Fibroblast of peridontal ligament (primary cell): ENCODE results near the gene NFYA.

Experiments used
- DNase-seq: peaks from one replicate; pipeline ENCODE4 v3.0.0-alpha.2; 2010; ENCODE audit errors: extremely low read depth

NFYA gene

DNA sequence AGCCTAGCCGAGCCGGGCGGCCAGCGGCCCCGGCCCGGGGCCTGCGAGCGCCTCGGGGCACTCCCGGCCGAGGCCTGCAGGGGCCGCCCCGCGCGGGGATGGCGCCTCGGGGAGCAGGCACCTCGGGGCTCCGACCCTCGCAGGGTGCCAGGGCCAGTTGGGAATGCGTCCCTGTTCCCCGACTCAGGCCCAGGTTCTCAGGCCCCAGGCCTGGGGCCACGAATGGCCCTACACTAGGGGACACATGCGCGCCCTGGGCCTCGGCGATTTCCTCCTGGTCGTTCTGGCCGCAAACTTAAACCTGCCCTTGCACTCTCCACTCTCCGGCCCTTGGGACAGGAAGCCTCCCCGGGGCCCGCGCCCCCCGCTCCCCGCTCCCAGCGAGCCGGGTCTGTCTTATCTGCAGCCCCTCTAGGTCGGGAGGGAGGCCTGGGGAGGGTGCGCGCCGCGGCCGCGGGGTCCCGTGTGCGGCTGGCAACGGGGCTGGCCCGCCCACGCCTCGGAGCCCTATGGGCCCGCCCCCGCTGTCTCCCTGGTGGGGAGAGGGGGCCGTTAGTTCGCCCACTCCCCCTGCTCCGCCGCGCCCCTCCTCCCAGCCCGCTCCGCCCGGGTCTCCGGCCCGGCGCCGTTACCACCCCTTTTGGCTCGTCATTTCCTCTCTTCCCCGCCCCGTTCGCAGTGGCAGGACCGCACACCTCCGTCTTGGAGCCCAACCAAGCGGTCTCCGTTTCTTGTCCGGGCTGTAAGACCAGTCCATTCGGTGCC is 611 bp downstream of the NFYA start:
- DNase-seq: no peak

DNA sequence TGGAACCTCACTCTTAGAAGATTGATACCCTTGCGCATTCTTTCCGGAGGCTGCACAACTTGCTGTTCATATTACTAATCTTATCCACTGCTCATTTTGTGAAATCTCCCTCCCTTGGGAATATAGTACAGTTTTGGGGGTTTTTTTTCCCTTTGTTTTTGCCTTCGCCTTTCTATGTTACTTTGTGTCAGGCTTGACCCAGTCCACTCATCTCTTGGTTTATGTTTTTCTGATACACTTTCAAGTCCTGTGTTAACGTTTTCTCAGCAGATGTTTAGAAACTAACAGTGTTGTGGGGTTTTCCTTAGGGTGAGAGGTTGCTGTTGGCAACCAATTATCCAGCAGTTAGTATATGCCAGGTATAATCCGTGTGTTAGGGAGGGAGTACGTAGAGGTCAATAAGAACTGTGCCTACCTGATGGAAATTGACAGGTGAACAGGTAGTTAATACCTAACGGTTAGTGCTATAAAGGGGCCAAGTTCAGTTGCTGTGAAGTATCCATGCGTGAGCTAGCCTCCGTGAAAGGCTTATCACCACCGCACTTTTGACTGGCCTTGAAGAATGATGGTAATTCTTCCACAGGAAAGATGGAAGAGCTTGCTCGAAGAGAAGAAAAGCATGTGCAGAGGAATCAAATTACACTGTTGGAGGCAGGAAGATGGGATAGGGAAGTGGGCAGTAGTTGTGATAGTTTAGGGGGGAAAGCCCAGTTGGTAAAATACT is 1.4 kb downstream of the NFYA start:
- peak; percentile 67 for DNase-seq

DNA sequence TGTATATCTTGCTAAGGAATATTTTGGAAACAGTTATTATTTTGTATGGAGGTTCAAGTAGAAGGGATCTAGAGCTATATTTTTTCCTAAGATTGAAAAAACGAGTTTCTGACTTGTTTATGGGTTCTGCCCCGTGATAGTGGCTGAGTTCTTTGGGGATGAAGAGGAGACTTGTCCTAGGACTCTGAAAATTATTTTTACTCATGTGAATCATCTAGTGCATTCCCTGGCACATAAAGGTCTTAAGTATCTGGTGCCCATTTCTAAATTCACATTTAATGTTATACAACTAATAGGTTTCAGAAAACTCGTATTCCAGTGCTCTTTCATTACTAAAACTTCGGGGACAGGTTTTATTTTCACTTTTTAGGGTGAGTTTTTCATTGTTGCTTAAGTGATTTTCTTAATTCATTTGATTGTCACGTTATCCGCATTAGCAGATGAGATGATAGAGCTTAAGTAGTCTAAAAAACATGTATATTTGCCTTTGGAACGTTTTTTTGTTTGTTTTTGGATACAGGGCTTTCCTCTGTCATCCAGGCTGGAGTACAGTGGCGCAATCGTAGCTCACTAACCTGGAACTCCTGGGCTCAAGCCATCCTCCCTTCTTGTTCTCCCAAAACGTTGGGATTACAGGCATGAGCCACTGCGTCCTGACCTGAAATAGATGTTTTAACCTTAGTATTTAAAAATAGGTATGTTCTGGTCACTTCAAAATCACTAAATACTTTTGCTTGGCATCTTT is 2.1 kb downstream of the NFYA start:
- peak; percentile 21 for DNase-seq

DNA sequence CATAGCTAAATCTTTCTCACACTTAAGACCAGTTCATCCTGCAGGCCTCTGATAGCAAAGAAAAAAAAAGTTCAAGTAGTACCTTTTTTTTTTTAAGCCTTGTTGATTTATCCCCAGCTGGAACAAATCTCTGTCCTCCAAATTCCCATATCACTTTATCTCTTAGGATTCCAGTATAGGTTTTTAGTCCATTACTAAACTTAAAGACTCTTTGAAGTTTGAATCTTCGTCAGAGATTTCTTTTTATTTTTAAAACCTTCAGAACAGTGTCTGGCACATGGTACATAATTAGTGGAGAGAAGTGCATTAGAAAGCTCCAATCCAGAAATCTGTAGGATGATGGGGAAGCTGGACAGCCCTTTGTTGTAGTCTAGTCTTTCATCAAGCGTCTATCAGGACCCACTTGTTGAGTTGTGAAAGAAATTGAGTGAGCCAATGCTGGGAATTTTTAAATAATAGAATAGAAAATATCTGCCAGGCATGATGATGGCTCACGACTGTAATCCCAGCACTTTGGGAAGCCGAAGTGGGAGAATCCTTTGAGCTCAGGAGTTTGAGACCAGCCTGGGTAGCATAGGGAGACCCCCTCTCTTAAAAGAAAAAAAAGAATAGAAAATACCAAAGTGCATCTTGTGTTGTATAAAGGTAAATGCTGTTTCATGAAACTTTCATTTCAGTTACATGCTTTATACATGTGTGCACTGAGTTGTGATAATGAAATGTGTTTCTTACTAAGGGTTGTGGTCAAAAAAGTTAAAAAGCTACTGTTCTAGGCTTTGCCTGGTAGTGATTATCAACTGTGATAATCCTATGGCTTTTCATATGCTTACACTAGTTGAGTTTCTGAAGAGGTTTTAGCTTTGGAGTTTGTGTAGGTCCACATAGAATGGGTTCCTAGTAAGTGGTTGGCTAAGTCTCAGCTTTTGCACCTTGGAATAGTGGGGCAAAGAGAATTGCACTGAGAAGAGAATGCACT is 3.2 kb downstream of the NFYA start:
- no peak for DNase-seq

GRCh38 chr6:41077536-41077935 is 4.8 kb downstream of the NFYA start:
- no peak for DNase-seq

- no peak for DNase-seq
These were observed 5.3 kb downstream of the NFYA start for GRCh38 chr6:41078101-41078500.

DNA sequence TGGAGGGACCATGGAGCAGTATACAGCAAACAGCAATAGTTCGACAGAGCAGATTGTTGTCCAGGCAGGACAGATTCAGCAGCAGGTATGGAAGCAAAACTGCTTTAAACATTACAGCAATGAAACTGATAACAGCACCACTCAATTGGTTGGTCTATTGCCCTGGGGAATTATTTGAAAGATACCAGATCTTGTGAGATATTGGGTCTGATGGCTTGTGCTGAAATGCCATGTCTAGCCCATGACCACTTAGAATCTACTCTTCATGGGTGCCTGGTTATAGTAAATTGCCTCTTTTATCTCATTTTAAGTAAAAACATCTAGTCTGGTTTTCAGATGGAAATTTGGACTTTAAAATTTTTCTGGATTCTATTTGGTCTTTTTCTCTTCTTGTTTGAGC is 6.3 kb downstream of the NFYA start:
- no peak for DNase-seq

- DNase-seq: no peak
These were observed 7.8 kb downstream of the NFYA start for GRCh38 chr6:41080621-41081020.

- no peak for DNase-seq
These were observed 10.3 kb downstream of the NFYA start for GRCh38 chr6:41083072-41083471.

DNA sequence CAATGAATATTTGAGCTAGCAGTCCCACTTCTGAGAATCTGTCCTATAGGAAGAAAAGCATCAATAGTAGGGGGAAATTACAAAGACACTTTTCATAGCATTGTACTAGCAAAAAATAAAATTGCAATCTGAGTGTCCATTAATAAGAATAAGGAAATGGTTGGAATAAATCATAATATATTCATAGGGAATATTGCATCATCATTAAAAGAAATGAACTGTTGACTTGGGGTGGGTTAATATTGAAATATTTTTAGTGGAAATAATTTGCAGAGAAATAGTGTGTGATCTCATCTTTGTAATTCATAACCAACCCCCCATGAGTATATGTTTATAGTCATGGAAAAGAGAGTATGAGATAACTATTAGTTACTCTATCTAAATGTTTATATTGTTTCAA is 12.4 kb downstream of the NFYA start:
- DNase-seq: no peak

DNA sequence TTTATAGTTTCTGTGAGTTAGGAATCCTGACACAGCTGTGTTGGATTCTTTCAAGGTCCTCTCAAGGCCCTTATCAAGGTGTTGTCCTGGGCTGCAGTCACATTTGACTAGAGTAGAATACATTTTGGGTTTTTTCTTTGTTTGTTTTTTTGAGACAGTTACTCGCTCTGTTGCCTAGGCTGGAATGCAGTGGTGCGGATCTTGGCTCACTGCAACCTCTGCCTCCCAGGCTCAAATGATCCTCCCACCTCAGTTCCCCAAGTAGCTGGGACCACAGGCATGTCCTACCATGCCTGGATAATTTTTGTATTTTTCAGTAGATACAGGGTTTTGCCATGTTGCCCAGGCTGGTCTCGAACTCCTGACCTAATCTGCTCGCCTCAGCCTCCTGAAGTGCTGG is 15.7 kb downstream of the NFYA start:
- peak; percentile 36 for DNase-seq

DNA sequence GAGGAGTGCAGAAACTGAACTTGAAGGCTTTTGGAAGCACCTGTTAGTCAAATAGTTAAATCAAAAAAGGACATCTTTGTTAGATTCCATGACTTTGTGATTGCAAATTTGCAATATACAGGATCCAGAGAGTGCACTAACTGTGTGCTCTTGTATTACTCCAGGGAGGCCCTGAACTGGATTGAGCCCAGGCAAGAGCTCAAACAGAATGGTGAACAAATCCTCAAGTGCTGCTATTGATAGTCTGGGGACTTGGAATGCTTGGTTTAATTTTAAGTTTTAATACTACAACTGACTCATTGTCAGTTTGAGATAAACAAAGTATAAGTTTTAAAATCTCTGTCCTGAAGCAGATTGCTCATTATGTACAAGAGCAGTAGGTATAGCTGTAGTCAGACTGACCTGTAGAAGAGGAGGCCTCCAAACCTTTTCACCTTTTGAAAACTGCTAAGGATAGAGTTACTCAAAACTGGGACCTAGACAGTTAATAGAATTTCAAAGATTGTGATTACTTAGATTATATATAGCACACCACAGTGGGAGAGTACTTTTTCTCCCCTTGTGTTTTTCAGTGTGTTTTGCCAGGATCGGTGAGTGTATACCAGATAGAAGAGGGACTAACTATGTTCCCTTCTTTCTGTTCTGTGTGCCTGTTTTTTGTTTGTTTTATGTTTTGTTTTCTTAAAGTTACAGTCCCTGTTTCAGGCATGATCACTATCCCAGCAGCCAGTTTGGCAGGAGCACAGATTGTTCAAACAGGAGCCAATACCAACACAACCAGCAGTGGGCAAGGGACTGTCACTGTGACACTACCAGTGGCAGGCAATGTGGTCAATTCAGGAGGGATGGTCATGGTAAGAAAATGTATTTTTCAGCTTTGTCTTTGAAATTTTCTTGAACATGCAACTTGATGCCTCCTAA is 18.3 kb downstream of the NFYA start:
- DNase-seq: no peak

DNA sequence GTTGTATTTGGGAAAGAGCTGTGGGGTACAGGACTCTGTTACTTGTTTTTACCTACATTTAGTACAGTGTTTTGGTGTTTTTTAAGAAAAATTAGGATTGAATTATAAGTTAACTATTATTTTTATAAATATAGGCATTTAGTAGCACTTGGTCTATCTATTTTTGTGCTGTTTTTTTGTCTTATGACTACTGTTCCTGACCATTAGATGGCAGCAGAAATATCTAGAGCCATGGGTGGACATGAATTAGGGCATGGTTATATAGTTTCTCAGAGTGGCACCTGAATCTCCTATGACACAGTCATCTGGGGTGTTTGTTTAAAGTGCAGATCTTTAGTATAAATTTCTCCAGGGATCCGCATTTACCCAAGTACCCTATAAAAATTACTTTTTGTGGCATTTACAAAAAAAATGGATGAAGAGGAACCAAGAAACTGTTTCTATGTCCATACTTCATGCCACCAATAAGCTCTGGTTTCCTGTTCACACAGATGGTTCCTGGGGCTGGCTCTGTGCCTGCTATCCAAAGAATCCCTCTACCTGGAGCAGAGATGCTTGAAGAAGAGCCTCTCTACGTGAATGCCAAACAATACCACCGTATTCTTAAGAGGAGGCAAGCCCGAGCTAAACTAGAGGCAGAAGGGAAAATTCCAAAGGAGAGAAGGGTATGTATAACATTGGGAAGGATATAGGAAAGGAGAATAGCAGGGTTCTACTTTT is 19.8 kb downstream of the NFYA start:
- peak; percentile 48 for DNase-seq

DNA sequence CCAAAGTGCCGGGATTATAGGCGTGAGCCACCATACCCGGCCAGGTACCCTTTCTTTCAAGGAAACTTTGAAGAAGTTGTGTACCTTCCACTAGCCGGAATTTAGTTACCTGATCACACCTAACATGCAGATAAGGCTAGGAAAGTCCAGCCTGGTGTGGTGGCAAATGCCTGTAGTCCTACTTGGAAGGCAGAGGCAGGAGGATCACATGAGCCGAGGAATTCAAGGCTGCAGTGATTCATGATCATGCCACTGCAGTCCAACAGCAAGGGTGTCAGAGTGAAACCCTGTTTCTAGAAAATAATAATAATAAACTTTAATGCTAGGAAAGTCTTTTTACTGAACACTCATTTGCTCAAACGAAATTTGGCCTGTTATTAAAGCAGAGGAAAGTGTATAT is 21.0 kb downstream of the NFYA start:
- peak; percentile 35 for DNase-seq

- peak; percentile 61 for DNase-seq
These were observed 24.8 kb downstream of the NFYA start for GRCh38 chr6:41097467-41098090.

DNA sequence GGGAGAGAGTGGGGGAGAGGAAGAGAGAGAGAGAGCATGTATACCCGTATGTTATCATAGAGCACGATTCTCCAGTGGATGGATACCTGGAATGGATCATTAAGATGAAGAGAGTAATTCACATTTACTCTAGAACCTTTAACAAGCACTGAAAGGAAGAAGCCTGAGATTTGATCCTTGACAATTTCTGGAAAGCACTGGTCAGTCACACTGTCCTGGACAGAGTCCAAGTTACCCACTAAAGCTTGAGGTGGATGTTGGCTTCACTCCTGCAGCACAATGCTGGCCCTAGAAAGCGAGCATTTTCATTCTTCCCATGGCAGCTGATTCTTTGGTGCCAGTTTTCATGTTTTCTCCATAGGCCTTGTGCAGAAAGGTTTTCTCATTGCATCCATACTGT is 25.6 kb downstream of the NFYA start:
- DNase-seq: peak; percentile 23

GRCh38 chr6:41100871-41101287 is 28.1 kb downstream of the NFYA start:
- DNase-seq: no peak

DNA sequence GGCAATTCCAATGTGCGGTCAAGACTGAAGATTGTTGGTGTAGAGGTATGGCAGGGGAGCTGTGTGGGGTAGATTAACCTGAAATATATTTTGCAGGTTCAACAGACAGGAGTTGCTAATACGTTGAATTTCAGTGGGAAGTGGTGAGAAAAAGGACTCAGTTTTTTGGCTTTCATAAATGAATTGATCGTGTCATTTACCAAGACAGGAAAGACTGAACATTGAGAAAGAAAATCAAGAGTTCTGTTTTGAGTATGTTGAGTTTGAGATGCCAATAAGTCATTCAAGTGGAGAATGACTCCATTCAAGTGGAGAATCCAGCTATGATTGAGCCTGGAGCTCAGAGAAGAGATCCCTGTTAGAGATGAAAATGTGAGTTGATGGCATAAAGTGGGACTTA is 31.1 kb downstream of the NFYA start:
- DNase-seq: no peak

- no peak for DNase-seq
These were observed 38.2 kb downstream of the NFYA start for GRCh38 chr6:41111017-41111416.
